Activated naive CD8-positive, alpha-beta T cell (primary cell): Measurements from ENCODE around the gene RASSF3.
"Not testable (repeated sequence)": the region's sequence is repeated elsewhere in the genome, so short reads cannot be mapped to it uniquely, and the experiment has no call there.

ENCODE experiments used
- H3K27ac Mint-ChIP-seq: one replicate; pipeline ENCODE4 v1.8.0; 2021; ENCODE audit warnings: mixed read lengths
- H3K27me3 Mint-ChIP-seq: one replicate; pipeline ENCODE4 v1.8.0; 2021; ENCODE audit warnings: mixed read lengths
- H3K36me3 Mint-ChIP-seq: one replicate; pipeline ENCODE4 v1.8.0; 2021; ENCODE audit warnings: mixed read lengths
- H3K4me1 Mint-ChIP-seq: one replicate; pipeline ENCODE4 v1.8.0; 2021; ENCODE audit warnings: low read depth, mixed read lengths
- H3K4me3 Mint-ChIP-seq: one replicate; pipeline ENCODE4 v1.8.0; 2021; ENCODE audit warnings: mild to moderate bottlenecking, mixed read lengths
- H3K9me3 Mint-ChIP-seq: one replicate; pipeline ENCODE4 v1.8.0; 2021; ENCODE audit warnings: low read depth, mixed read lengths

RASSF3 gene

DNA sequence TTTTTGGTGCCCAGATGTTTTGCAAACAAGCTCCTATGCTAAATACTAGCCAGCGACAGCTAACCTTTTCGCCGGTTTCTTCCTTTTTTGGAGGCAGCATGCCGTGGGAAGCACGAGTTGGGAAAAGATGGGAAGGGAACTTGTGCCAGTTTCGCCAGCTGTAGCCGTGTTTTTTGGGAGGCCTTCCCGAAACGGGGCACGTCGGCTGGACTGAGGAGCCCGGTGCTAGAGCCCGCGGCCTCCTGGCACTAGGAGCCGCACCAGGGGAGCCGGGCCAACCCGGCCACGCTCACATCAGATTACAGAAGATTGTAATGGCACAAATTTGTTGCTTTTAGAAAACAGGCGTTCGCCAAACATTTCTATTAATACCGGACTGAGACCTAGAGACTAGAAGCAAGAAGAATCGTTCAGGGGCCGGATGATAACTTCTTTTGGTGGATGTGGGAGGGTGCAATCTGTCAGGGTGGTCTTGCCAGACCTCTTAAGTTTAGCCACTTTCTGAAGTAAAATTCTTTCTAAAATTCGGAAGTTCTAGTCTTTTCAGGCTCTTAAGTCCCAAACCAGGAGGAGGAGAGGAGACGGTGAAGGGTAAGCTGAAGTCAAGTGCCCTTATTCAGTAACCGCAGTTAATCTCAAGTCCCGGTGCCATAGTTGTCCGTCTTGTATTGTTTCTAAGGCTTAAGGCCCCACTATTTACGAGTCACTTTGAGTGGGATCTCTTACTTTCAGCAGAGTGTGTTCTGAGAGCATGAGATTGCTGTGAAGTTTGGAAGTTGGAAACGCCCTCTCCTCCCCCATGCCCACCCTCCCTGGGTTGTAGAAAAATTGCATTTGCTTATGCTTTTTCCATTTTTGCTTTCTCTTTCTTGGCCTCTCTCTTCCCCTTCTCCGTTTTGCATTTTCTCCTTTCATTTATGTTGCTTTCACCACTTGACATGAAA is 1.3 kb downstream of the RASSF3 start:
- peak overlapping the region; percentile 91 for H3K4me3 Mint-ChIP-seq
- H3K4me1 Mint-ChIP-seq: peaks cover 58% of the 10 kb centered on the region
- no peaks in the 10 kb centered on the region for H3K9me3 Mint-ChIP-seq
- H3K36me3 Mint-ChIP-seq: peaks cover 6% of the 10 kb centered on the region
- H3K27ac Mint-ChIP-seq: peak overlapping the region; percentile 90
- no peaks in the 10 kb centered on the region for H3K27me3 Mint-ChIP-seq

DNA sequence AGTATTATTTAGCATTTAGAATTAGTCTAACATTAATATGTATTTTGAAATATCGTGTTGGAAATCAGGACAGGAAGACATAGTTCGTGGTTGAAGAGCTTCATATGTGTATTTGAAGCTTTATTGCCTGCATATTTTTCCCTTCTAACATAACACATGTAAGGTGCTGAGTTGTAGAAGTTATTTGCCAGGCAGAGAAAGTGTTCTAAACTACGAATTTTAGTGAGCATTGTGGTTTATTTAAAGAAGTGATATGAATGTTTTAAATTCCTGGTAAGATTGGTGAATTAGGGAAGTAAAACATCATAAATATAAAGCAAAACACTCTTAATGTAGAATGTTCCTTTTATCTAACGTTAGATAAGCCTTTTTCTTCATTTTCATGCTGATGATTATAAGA is 2.5 kb downstream of the RASSF3 start:
- peaks cover 6% of the 10 kb centered on the region for H3K36me3 Mint-ChIP-seq
- peak overlapping the region; percentile 85 for H3K27ac Mint-ChIP-seq
- H3K27me3 Mint-ChIP-seq: no peaks in the 10 kb centered on the region
- H3K4me3 Mint-ChIP-seq: peak overlapping the region; percentile 91
- no peaks in the 10 kb centered on the region for H3K9me3 Mint-ChIP-seq
- peaks cover 70% of the 10 kb centered on the region for H3K4me1 Mint-ChIP-seq

DNA sequence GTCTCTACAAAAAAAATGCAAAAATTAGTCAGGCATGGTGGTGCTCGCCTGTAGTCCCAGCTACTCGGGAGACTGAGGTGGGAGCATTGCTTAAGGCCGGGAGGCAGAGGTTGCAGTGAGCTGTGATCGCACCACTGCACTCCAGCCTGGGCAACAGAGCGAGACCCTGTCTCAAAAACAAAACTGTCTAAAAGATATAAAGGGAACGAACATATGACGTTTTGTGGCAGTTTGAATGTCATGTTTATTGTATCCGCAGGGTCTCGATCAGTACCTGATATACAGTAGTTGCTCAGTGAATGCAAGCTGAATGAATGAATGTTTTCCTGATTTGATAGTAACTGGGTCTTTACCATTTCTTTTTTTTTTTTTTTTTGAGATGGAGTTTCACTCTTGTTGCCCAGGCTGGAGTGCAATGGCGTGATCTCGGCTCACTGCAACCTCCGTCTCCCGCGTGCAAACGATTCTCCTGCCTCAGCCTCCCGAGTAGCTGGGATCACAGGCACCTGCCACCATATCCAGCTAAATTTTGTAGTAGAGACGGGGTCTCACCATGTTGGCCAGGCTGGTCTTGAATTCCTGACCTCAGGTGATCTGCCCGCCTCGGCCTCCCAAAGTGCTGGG is 3.6 kb downstream of the RASSF3 start:
- not testable (repeated sequence) for H3K9me3 Mint-ChIP-seq, H3K27me3 Mint-ChIP-seq, H3K36me3 Mint-ChIP-seq
- H3K4me3 Mint-ChIP-seq: peak overlapping the region; percentile 91
- peak overlapping the region; percentile 85 for H3K27ac Mint-ChIP-seq
- H3K4me1 Mint-ChIP-seq: peaks cover 65% of the 10 kb centered on the region

DNA sequence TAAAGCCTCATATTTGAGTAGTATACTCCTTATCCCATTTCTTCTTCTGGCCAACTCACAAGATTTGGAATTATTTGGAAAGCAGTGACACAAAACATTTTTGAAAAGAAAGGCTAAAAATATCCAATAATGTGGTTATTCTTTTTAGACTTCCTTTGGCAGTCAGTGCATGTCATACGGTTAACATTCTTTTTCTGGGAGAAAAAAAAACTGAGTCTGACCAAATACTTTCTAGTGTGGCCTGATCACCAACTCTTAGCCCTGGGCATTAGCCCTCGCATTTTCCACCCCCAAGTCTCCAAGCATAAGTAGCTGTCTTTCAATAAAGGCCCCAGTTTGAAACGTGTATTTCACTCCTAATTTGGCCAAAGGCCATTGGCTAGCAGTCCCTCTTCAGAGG is 5.9 kb downstream of the RASSF3 start:
- Mint-ChIP-seq H3K4me3 (peak overlapping the region; percentile 17), H3K4me1 (peaks cover 76% of the 10 kb centered on the region), H3K27ac (peak overlapping the region; percentile 89)

DNA sequence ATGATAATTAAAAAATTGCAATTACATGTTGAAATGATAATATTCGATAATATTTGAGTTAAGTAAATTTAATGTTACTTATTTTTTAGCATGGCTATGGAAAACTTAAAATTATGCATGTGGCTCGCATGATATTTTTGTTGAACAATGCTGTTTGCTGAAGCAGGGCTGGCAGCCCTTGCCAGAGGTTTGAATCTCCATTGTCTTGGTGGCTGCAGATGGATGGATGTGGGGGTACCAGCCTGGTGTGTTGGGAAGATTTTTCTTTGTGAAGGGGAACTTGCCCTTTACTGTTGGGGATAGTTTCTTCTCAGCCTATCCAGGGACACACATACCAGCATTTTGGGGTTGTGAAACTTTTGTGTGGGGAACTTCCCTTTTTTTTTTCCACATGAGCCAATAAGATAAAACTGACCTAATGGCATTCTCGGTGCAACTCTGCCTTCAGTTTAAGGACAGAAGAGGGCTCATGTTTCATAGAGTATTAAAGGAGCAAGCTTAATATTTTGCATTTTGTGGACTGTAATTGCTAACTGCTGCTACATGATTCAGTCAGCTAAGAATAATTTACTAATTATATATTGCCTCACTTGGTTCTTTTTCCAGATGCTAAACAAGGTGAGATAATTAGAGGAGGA is 8.8 kb downstream of the RASSF3 start:
- Mint-ChIP-seq H3K36me3 (peaks cover 10% of the 10 kb centered on the region), H3K27ac (peak overlapping the region; percentile 86), H3K9me3 (no peaks in the 10 kb centered on the region), H3K27me3 (no peaks in the 10 kb centered on the region), H3K4me1 (peaks cover 77% of the 10 kb centered on the region), H3K4me3 (peak overlapping the region; percentile 59)

More for the DNA sequence above, 5.9 kb downstream of the RASSF3 start:
- no peaks in the 10 kb centered on the region for H3K9me3 Mint-ChIP-seq
- H3K27me3 Mint-ChIP-seq: no peaks in the 10 kb centered on the region
- H3K36me3 Mint-ChIP-seq: peaks cover 8% of the 10 kb centered on the region

DNA sequence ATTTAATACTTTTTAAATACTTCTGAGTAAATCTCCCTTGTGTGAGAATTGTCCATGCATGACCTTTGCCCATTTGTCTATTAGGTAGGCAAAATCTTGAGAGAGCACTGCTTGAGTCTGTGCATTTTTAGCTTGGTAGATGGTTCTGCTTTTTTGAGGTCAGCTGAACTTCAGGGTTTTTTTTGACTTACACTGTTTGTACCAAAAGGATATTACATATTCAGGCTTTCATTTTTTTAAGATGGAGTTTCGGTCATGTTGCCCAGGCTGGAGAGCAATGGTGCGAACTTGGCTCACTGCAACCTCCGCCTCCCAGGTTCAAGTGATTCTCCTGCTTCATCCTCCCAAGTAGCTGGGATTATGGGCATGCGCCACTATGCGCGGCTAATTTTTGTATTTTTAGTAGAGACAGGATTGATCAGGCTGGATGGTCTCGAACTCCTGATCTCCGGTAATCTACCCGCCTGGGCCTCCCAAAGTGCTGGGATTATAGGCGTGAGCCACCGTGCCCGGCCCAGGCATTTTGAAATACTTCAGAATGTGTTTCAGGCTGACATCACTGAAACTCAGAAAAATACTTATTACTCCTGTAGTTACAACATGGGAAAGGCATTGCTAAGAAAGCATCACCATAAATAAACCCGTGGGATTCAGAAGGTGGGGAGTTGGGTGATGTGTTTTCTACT is 11.1 kb downstream of the RASSF3 start:
- Mint-ChIP-seq H3K4me3 (no peak overlapping the region), H3K36me3 (peaks cover 5% of the 10 kb centered on the region), H3K9me3 (no peaks in the 10 kb centered on the region), H3K4me1 (peaks cover 77% of the 10 kb centered on the region), H3K27me3 (no peaks in the 10 kb centered on the region), H3K27ac (peak overlapping the region; percentile 47)

DNA sequence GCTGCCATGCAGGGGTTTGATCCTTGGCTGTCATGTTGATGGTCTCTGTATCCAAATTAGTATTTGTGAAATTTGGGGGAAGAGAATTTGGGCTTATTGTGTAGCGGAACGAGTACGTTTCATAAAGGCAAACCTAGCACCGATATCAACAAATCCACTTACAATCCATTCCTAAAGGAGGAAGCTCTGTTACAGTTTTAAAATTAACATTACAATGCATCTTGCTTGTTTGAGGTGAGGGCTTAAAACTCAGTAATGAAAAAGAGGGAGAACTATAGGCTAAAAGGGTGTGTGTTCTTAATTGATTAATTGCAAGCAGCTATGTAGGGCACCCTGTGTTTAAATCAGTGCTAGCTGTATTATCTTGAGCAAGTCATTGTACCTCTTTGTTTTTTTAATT is 13.7 kb downstream of the RASSF3 start:
- H3K27me3 Mint-ChIP-seq: no peaks in the 10 kb centered on the region
- peak overlapping the region; percentile 50 for H3K27ac Mint-ChIP-seq
- H3K4me1 Mint-ChIP-seq: peaks cover 81% of the 10 kb centered on the region
- H3K36me3 Mint-ChIP-seq: peaks cover 7% of the 10 kb centered on the region
- no peaks in the 10 kb centered on the region for H3K9me3 Mint-ChIP-seq
- H3K4me3 Mint-ChIP-seq: peak overlapping the region; percentile 14

DNA sequence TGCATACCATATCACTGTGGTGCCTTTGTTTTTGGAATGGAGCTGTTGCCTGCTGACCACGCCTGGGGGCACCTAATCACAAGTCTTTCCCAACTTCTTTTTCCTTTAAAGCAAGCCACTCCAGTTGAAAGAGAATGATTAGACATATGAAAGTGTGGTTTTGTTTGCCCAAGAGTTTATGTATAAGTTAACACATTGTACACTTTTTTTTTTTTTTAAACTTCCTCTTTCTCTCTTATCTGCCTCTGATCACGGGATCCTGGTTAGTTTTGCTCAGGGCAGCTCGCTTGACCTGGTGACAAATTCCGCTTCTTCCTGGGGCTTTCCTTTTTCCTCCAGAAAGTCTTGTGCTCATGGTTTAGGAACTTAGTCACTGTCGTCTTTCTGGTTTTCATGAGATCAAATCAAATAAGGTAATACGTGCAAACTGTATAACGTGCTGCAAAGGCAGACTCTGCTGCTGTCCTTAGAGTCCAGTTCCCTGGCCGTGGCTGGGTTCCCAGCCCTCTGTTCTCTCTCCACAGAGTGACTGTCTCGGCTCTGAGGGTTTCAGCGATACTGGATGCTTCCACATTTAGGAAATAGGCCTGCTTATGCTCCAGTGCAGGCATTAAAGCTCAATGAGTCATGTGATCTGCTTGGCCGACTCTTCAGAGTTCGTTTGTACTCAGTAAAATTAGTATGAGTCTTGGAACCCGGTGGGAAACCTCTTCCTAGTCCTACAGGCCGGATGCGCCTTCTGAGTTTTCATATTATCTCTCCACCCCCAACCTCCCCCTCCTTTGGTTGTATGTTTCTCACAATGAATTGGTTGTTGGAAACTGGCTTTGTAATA is 15.2 kb downstream of the RASSF3 start:
- Mint-ChIP-seq H3K27ac (peak overlapping the region; percentile 96), H3K4me3 (peak overlapping the region; percentile 86), H3K9me3 (no peaks in the 10 kb centered on the region), H3K4me1 (peaks cover 77% of the 10 kb centered on the region), H3K36me3 (peaks cover 6% of the 10 kb centered on the region), H3K27me3 (no peaks in the 10 kb centered on the region)

DNA sequence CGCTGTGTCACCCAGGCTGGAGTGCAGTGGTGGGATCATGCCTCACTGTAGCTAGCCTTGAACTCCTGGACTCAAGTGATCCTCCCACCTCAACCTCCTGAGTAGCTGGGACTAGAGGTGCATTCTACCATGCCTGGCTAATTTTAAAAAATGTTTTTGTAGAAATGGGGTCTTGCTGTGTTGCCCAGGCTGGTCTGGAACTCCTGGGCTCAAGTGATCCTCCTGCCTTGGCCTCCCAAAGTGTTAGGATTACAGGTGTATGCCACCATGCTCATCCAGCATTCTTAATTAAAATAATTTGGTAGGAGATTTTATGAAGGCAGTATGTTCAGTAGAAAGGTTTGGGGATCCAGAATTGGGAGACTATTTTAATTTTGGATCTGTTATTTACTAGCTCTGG is 16.3 kb downstream of the RASSF3 start:
- H3K27me3 Mint-ChIP-seq, H3K9me3 Mint-ChIP-seq, H3K4me3 Mint-ChIP-seq, H3K27ac Mint-ChIP-seq: not testable (repeated sequence)
- Mint-ChIP-seq H3K36me3 (peaks cover 15% of the 10 kb centered on the region), H3K4me1 (peaks cover 82% of the 10 kb centered on the region)

DNA sequence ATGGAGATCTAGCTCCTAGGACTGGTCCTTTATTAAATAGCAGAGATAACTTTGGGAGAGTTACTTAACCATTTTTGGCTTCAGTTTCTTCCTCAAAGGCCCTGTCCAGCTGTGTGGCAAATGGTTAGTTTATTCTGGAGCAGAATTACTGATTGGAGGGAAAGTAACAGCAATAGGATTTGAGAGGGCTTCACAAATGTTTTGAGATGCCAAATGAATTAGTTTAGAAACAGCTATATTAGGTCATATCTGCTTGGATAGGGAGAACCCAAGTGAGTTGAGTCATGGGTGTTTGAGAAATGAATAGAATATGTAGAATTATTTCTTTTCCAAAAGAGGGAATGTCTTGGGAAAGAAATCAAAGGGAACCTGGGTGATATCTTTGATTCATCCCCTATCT is 17.5 kb downstream of the RASSF3 start:
- H3K27ac Mint-ChIP-seq: peak overlapping the region; percentile 89
- no peak overlapping the region for H3K4me3 Mint-ChIP-seq
- peaks cover 6% of the 10 kb centered on the region for H3K9me3 Mint-ChIP-seq
- H3K27me3 Mint-ChIP-seq: no peaks in the 10 kb centered on the region
- H3K4me1 Mint-ChIP-seq: peaks cover 86% of the 10 kb centered on the region
- peaks cover 21% of the 10 kb centered on the region for H3K36me3 Mint-ChIP-seq

DNA sequence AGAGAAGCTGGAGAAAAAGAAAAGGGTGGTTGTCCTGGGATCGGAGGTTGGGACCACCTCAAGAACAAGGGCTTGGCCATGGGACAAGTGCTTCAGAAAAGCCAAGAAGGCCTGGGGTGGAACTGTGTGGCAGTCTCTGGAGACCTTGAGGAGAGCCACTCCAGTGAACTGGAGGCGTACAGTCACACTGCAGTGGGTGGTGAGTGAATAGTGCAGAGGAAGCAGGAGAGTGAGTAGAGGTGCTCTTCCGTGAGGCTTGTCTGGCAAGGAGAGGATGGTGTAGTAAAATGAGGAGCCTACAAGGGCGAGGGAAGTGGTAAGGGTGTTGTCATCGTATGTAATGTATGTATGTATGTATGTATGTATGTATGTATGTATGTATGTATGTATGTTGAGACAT is 20.9 kb downstream of the RASSF3 start:
- Mint-ChIP-seq H3K4me3 (peak overlapping the region; percentile 44), H3K36me3 (peaks cover 26% of the 10 kb centered on the region), H3K4me1 (peaks cover 88% of the 10 kb centered on the region), H3K27ac (peak overlapping the region; percentile 82), H3K27me3 (no peaks in the 10 kb centered on the region), H3K9me3 (peaks cover 6% of the 10 kb centered on the region)

DNA sequence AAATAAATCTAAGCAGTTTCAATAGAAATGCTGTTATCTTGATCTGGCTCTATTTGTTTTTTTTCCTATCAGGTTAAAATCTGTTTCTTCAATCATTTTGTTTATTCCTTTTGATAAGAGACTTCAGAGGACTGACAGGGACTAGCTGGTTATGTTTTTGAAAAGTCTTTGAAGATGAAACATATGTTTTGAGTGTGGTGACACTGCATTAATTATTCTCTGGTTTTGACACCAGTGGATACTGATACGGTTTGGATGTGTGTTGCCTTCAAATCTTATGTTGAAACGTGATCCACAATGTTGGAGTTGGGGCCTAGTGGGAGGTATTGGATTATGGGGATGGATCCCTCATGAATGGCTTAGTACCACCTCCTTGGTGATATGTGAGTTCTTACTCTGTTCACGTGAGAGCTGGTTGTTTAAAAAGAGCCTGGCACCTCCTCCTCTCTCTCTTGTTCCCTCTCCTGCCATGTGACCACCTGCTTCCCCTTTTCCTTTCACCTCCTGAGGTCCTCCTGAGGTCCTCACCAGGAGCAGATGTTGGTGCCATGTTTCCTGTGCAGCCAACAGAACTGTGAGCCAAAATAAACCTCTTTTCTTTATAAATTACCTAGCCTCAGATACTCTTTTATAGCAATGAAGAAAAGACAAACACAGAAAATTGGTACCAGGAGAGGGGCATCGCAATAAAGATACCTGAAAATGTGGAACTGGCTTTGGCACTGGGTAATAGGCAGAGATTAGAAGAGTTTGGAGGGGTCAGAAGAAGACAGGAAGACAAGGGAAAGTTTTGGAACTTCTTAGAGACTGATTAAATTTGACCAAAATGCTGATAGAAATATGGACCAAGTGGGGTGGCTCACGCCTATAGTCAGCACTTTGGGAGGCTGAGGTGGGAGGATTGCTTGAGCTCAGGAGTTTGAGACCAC is 23.0 kb downstream of the RASSF3 start:
- Mint-ChIP-seq H3K36me3 (peaks cover 24% of the 10 kb centered on the region), H3K27ac (peak overlapping the region; percentile 74), H3K4me1 (peaks cover 82% of the 10 kb centered on the region), H3K9me3 (peaks cover 6% of the 10 kb centered on the region), H3K4me3 (peak overlapping the region; percentile 3), H3K27me3 (no peaks in the 10 kb centered on the region)

DNA sequence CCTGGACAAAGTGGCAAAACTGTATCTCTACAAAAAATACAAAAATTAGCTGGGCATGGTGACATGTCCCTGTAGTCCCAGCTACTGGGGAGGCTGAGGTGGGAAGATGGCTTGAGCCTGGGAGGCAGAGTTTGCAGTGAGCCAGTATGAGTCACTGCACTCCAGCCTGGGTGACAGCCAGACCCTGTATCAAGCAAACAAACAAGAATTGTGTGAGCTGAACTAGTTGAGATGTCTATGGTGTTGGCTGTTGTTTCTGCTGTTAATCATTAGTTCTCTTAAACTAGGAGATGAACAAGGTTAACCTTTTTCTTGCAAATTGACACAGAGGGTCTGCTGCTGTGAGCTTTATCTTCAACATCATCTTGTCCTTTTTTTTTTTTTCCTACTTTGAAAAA is 23.6 kb downstream of the RASSF3 start:
- Mint-ChIP-seq H3K36me3 (peaks cover 24% of the 10 kb centered on the region), H3K27me3 (no peaks in the 10 kb centered on the region), H3K4me1 (peaks cover 84% of the 10 kb centered on the region), H3K27ac (peak overlapping the region; percentile 74), H3K4me3 (peak overlapping the region; percentile 3), H3K9me3 (peaks cover 6% of the 10 kb centered on the region)
